ENCODE data around the gene KCNIP4.
A peak's percentile ranks its signal among the peaks of the same experiment; 100 is the strongest.

The KCNIP4 gene

GRCh38 chr4:20723463-20723862, 1225.1 kb downstream of the KCNIP4 start:
- TF ChIP-seq CTCF (IDR thresholded peaks at IDR 0.05; ENCODE audit: poor library complexity, severe bottlenecking), result no peak
- Histone ChIP-seq H3K4me1 (ENCODE audit: insufficient read depth, poor library complexity, severe bottlenecking) (no peaks in the 10 kb centered on the region), H3K9me3 (ENCODE audit: severe bottlenecking) (no peaks in the 10 kb centered on the region), H3K4me3 (ENCODE audit: severe bottlenecking) (no peak overlapping the region), H3K27me3 (ENCODE audit: insufficient read depth, poor library complexity, severe bottlenecking) (no peaks in the 10 kb centered on the region), H3K36me3 (ENCODE audit: low read depth) (peaks cover 81% of the 10 kb centered on the region), H3K27ac (ENCODE audit: poor library complexity, severe bottlenecking) (no peak overlapping the region)
- no peak for ATAC-seq (ENCODE audit: low read depth)
- DNase-seq (ENCODE audit: low spot score), result no peak

DNA sequence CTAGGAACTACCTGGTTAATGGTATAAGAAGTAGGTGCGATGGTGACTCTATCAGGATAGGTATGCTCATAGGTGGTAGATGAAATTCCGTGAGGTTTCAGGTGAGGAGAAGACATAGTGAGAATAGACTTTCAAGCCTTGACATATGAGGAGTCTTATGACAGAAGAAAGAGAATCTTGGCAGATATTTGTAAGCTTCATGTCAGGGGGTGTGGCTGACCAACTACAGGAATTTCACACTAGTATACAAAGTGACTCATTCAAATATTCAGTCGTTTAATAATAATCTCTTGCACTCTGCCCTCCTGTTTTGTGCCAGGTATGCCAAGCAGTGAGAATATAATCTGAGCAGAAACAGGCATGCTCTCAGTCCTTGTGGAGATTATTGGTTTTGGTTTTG, 1225.6 kb downstream of the KCNIP4 start:
- no peak for DNase-seq (ENCODE audit: low spot score)
- Histone ChIP-seq H3K27me3 (ENCODE audit: insufficient read depth, poor library complexity, severe bottlenecking) (no peaks in the 10 kb centered on the region), H3K9me3 (ENCODE audit: severe bottlenecking) (no peaks in the 10 kb centered on the region), H3K27ac (ENCODE audit: poor library complexity, severe bottlenecking) (no peak overlapping the region), H3K4me1 (ENCODE audit: insufficient read depth, poor library complexity, severe bottlenecking) (no peaks in the 10 kb centered on the region), H3K36me3 (ENCODE audit: low read depth) (peaks cover 81% of the 10 kb centered on the region), H3K4me3 (ENCODE audit: severe bottlenecking) (no peak overlapping the region)
- ATAC-seq (ENCODE audit: low read depth), result peak; percentile 65
- TF ChIP-seq CTCF (IDR thresholded peaks at IDR 0.05; ENCODE audit: poor library complexity, severe bottlenecking), result no peak

DNA sequence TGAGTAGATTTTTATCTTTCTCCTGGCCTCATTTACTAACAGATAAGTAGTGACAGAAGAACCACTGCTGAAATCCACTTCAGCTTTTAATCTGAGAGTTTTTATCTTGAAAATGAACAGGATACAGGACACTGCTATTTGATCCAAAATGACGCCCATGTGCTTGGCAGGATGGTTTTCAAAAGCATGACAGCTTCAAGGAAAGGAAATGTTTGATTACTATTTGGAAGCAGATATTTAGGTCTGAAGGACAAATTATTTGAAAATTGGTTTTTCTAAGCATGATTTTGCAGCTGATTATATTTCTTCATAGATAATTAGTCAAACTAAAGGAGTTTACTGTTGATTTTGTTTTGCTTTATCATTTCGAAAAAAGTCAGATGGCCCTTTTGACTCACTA, 1237.2 kb downstream of the KCNIP4 start:
- H3K36me3 ChIP-seq (ENCODE audit: low read depth), result peaks cover 82% of the 10 kb centered on the region
- H3K27me3 ChIP-seq (ENCODE audit: insufficient read depth, poor library complexity, severe bottlenecking), result no peaks in the 10 kb centered on the region
- TF ChIP-seq CTCF (IDR thresholded peaks at IDR 0.05; ENCODE audit: poor library complexity, severe bottlenecking), result no peak
- no peak overlapping the region for H3K4me3 ChIP-seq (ENCODE audit: severe bottlenecking)
- ATAC-seq (ENCODE audit: low read depth) (no peak), DNase-seq (ENCODE audit: low spot score) (no peak)
- no peak overlapping the region for H3K27ac ChIP-seq (ENCODE audit: poor library complexity, severe bottlenecking)
- H3K9me3 ChIP-seq (ENCODE audit: severe bottlenecking), result no peaks in the 10 kb centered on the region
- no peaks in the 10 kb centered on the region for H3K4me1 ChIP-seq (ENCODE audit: insufficient read depth, poor library complexity, severe bottlenecking)

GRCh38 chr4:20700007-20700761, 1248.4 kb downstream of the KCNIP4 start, which contains the start of gene PACRGL:
PACRGL (plus strand) TSS chr4:20700458; CDS start chr4:20704482, 4,024 bp downstream.
- peak within 1 kb of the TSS; percentile 72 for H3K4me3 ChIP-seq (ENCODE audit: severe bottlenecking)
- DNase-seq (ENCODE audit: low spot score), result peak; percentile 92
- no peak within 1 kb of the TSS for H3K27ac ChIP-seq (ENCODE audit: poor library complexity, severe bottlenecking)
- no peaks in the 10 kb centered on the region for H3K9me3 ChIP-seq (ENCODE audit: severe bottlenecking)
- peak; percentile 99 for ATAC-seq (ENCODE audit: low read depth)
- peaks cover 17% of the 10 kb centered on the region for H3K36me3 ChIP-seq (ENCODE audit: low read depth)
- TF ChIP-seq CTCF (IDR thresholded peaks at IDR 0.05; ENCODE audit: poor library complexity, severe bottlenecking), result no peak
- no peaks in the 10 kb centered on the region for H3K27me3 ChIP-seq (ENCODE audit: insufficient read depth, poor library complexity, severe bottlenecking)
- no peaks in the 10 kb centered on the region for H3K4me1 ChIP-seq (ENCODE audit: insufficient read depth, poor library complexity, severe bottlenecking)

GRCh38 chr4:20698820-20699219, 1249.8 kb downstream of the KCNIP4 start:
- no peaks in the 10 kb centered on the region for H3K27me3 ChIP-seq (ENCODE audit: insufficient read depth, poor library complexity, severe bottlenecking)
- DNase-seq (ENCODE audit: low spot score) (no peak), ATAC-seq (ENCODE audit: low read depth) (no peak)

More at GRCh38 chr4:20698820-20699219, 1249.8 kb downstream of the KCNIP4 start:
- Histone ChIP-seq H3K9me3 (ENCODE audit: severe bottlenecking) (no peaks in the 10 kb centered on the region), H3K4me1 (ENCODE audit: insufficient read depth, poor library complexity, severe bottlenecking) (no peaks in the 10 kb centered on the region), H3K4me3 (ENCODE audit: severe bottlenecking) (no peak overlapping the region), H3K36me3 (ENCODE audit: low read depth) (0 out of 2 replicates have a peak, but pooled peaks cover 7% of the 10 kb centered on the region), H3K27ac (ENCODE audit: poor library complexity, severe bottlenecking) (no peak overlapping the region)
- no peak for TF ChIP-seq CTCF (IDR thresholded peaks at IDR 0.05; ENCODE audit: poor library complexity, severe bottlenecking)
